Stimulated activated effector memory CD8-positive, alpha-beta T cell treated with anti-CD3 and anti-CD28 coated beads, Interleukin-12 subunit alpha, Interleukin-12 subunit beta, amount 100 ng/mL, for 72 hours (primary cell): ENCODE data around the gene FAF1.
"Not testable (repeated sequence)": the region's sequence is repeated elsewhere in the genome, so short reads cannot be mapped to it uniquely, and the experiment has no call there.

ENCODE experiments used
- ATAC-seq: fragments of 150-1000 bp; cut with Tn5 transposase; 2 replicates; pipeline ENCODE4 v1.10.0; 2021
- DNase-seq, 2 donors: peaks; one replicate each; pipeline ENCODE4 v3.0.0; 2021 to 2022; ENCODE audit warnings: low spot score in 2 of 2
- H3K27ac Mint-ChIP-seq: one replicate; pipeline ENCODE4 v1.8.0; 2022; ENCODE audit warnings: mild to moderate bottlenecking, mixed read lengths
- H3K36me3 Mint-ChIP-seq: one replicate; pipeline ENCODE4 v1.8.0; 2022; ENCODE audit warnings: mild to moderate bottlenecking, mixed read lengths
- H3K4me1 Mint-ChIP-seq: one replicate; pipeline ENCODE4 v1.8.0; 2022; ENCODE audit warnings: mixed read lengths
- H3K4me3 Mint-ChIP-seq: one replicate; pipeline ENCODE4 v1.8.0; 2022; ENCODE audit warnings: mild to moderate bottlenecking, mixed read lengths
- H3K9me3 Mint-ChIP-seq: one replicate; pipeline ENCODE4 v1.8.0; 2022; ENCODE audit warnings: mixed read lengths

Gene FAF1

GRCh38 chr1:50959913-50960844, at the start of gene FAF1:
Gene FAF1 (minus strand): TSS chr1:50960267. CDS start chr1:50959811, 456 bp downstream.
- H3K9me3 Mint-ChIP-seq, result no peaks in the 10 kb centered on the region
- H3K36me3 Mint-ChIP-seq, result peaks cover 6% of the 10 kb centered on the region
- peak; percentile 92 to 98 for DNase-seq
- peak; percentile 96 for ATAC-seq
- H3K4me3 Mint-ChIP-seq, result peak within 1 kb of the TSS; percentile 72
- H3K27ac Mint-ChIP-seq, result peak within 1 kb of the TSS; percentile 8
- H3K4me1 Mint-ChIP-seq, result peaks cover 19% of the 10 kb centered on the region

- Mint-ChIP-seq H3K4me3 (no peak overlapping the region), H3K36me3 (peaks cover 4% of the 10 kb centered on the region), H3K4me1 (no peaks in the 10 kb centered on the region)
These were observed 49.3 kb upstream of the FAF1 start for GRCh38 chr1:51009381-51009780.

DNA sequence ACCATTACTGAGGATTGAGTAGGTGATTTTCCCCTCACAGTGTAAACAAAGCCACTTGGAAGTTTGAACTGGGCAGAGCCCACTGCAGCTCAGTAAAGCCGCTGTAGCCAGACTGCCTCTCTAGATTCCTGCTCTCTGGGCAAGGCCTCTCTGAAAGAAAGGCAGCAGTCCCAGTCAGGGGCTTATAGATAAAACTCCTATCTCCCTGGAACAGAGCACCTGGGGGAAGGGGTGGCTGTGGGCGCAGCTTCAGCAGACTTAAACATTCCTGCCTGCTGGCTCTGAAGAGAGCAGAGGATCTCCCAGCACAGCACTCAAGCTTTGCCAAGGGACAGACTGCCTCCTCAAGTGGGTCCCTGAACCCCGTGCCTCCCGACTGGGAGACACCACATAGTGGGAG, 45.5 kb upstream of the FAF1 start:
- H3K4me3 Mint-ChIP-seq, DNase-seq, H3K27ac Mint-ChIP-seq, H3K36me3 Mint-ChIP-seq, H3K9me3 Mint-ChIP-seq, ATAC-seq, H3K4me1 Mint-ChIP-seq: not testable (repeated sequence)

More at GRCh38 chr1:51009381-51009780, 49.3 kb upstream of the FAF1 start:
- no peak overlapping the region for H3K27ac Mint-ChIP-seq
- DNase-seq (no peak), ATAC-seq (no peak)
- peaks cover 5% of the 10 kb centered on the region for H3K9me3 Mint-ChIP-seq

DNA sequence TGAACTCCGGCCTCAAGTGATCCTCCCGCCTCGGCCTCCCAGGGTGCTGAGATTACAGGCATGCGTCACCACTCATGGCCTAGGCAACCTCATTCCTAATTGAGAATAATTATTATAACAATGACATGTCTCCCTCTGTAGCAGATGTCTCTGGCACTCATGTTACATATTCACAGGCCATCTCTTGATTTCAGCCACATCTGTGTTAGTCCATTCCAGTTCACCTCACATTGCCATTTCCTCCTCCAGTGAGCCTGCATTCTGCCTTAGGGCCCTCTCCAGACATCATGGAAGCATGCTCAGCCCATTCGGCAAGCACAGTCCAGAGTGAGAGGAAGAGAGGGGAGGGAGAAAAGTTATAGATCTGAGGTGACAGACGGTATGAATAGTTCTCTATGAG, 42.4 kb upstream of the FAF1 start:
- H3K27ac Mint-ChIP-seq, result no peak overlapping the region
- H3K4me3 Mint-ChIP-seq, result no peak overlapping the region
- H3K36me3 Mint-ChIP-seq, result peaks cover 4% of the 10 kb centered on the region
- ATAC-seq (no peak), DNase-seq (no peak)
- H3K4me1 Mint-ChIP-seq, result no peaks in the 10 kb centered on the region
- no peaks in the 10 kb centered on the region for H3K9me3 Mint-ChIP-seq

DNA sequence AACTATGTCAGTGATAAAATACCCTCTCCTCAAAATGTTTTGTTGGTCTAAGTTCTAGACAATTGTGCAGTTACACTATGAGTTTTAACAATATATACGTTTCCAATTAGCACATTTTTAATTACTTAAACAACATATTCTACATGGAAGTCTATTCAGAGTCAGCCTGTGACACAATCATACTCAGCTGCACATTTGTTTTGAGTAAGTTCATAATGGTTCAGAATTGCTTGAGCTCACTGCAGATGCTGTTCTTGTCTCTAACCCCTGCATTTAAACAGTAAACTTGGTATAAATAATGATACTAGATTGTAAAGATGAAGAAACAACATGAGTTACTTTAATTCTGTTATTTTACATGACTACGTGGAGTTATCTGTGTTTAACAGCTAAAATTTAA, 40.6 kb upstream of the FAF1 start:
- Mint-ChIP-seq H3K9me3 (no peaks in the 10 kb centered on the region), H3K27ac (no peak overlapping the region), H3K4me1 (no peaks in the 10 kb centered on the region), H3K36me3 (no peaks in the 10 kb centered on the region), H3K4me3 (no peak overlapping the region)
- ATAC-seq (no peak), DNase-seq (no peak)

- Mint-ChIP-seq H3K9me3 (no peaks in the 10 kb centered on the region), H3K4me3 (no peak overlapping the region), H3K36me3 (no peaks in the 10 kb centered on the region), H3K4me1 (no peaks in the 10 kb centered on the region), H3K27ac (no peak overlapping the region)
- DNase-seq (no peak), ATAC-seq (no peak)
These were observed 40.1 kb upstream of the FAF1 start for GRCh38 chr1:51000160-51000559.

DNA sequence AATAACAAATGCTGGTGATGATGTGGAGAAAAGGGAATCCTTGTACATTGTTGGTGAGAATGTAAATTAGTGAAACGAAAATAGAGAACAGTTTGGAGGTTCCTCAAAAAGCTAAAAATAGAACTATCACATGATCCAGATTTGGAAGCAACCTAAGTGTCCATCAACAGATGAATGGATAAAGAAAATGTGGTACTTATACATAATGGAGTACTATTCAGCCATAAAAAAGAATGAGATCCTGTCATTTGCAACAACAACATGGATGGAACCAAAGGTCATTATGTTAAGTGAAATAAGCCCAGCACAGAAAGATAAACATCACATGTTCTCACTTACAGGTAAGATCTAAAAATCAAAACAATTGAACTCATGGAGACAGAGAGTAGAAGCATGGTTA, 39.3 kb upstream of the FAF1 start:
- H3K36me3 Mint-ChIP-seq, H3K27ac Mint-ChIP-seq, H3K9me3 Mint-ChIP-seq, H3K4me3 Mint-ChIP-seq, H3K4me1 Mint-ChIP-seq, DNase-seq, ATAC-seq: not testable (repeated sequence)

DNA sequence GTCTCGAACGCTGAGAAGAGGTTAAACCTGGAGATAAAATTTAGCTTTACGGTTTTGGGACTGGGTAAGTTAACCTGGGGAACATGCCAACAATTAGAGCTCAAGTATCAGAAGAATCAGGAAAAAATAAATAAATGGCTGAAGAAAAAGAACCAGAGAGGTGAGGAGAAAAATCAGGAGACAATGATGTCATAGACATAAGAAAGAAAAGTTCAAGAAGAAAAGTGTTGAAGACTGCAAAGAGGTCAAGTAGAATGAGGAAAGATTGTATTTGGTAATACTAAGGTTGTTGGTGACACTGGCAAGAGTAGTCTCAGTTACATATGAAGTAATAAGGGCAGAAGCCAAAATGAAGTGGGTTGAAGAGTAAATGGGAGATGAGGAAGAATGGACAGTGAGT, 36.0 kb upstream of the FAF1 start:
- no peaks in the 10 kb centered on the region for H3K9me3 Mint-ChIP-seq
- DNase-seq, result no peak
- ATAC-seq, result no peak
- no peak overlapping the region for H3K27ac Mint-ChIP-seq
- H3K4me1 Mint-ChIP-seq, result no peaks in the 10 kb centered on the region
- no peak overlapping the region for H3K4me3 Mint-ChIP-seq
- H3K36me3 Mint-ChIP-seq, result no peaks in the 10 kb centered on the region

DNA sequence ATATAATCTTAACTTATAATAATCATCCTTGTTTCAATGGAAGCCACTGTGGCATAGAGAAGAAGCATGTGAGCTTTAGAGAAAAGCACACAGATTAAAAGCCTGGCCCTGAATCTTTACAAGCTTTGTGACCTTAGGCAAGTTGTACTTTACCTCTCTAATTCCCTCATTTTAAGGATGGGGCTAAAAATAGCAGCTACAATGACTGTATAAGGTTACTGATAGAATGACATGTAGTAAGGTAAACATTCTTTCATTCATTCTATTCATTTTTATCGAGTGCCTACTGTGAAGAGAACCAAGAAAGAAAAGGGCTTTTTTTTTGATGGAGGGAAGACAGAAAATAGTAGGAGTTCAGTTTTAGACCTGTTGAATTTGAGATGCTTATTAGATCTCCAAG, 35.6 kb upstream of the FAF1 start:
- DNase-seq (no peak), ATAC-seq (no peak)
- no peak overlapping the region for H3K4me3 Mint-ChIP-seq
- H3K9me3 Mint-ChIP-seq, result no peaks in the 10 kb centered on the region
- no peaks in the 10 kb centered on the region for H3K36me3 Mint-ChIP-seq
- H3K27ac Mint-ChIP-seq, result no peak overlapping the region
- no peaks in the 10 kb centered on the region for H3K4me1 Mint-ChIP-seq

DNA sequence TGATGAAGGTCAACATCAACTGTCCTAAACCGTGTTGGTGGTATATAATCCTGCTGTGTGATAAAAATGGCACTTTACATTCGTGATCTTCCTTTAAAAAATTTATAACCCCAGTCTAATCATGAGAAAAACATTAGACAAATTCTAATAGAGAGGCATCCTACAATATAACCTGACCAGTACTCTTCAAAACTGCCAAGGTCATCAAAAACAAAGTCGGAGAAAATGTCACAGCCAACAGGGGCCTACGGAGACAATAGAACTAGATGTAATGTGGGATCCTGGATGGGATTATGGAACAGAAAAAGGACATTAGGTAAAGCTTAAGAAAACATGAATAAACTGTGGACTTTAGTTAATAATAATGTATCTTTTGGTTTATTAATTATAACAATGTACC, 34.9 kb upstream of the FAF1 start:
- Mint-ChIP-seq H3K36me3 (no peaks in the 10 kb centered on the region), H3K4me1 (no peaks in the 10 kb centered on the region), H3K27ac (no peak overlapping the region), H3K9me3 (no peaks in the 10 kb centered on the region), H3K4me3 (no peak overlapping the region)
- DNase-seq (no peak), ATAC-seq (no peak)

DNA sequence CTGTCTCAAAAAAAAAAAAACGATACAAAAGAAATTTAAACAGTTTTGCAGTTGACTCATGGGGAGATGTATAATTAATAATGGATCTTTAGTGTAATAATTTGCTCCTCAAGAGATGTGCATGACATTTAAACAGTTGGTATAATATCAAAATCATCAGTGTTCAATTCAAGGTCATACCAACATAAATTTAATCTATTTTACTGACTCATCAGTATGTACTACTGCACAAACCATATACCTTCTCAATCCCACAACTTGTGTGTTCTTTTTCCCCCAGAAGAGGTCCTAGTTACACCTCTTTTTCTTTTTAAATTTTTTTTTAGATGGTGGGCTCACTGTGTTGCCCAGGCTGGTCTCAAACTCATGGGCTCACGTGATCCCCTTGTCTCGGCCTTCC, 33.6 kb upstream of the FAF1 start:
- Mint-ChIP-seq H3K36me3 (no peaks in the 10 kb centered on the region), H3K9me3 (no peaks in the 10 kb centered on the region), H3K4me1 (no peaks in the 10 kb centered on the region), H3K4me3 (no peak overlapping the region), H3K27ac (no peak overlapping the region)
- DNase-seq (no peak), ATAC-seq (no peak)

DNA sequence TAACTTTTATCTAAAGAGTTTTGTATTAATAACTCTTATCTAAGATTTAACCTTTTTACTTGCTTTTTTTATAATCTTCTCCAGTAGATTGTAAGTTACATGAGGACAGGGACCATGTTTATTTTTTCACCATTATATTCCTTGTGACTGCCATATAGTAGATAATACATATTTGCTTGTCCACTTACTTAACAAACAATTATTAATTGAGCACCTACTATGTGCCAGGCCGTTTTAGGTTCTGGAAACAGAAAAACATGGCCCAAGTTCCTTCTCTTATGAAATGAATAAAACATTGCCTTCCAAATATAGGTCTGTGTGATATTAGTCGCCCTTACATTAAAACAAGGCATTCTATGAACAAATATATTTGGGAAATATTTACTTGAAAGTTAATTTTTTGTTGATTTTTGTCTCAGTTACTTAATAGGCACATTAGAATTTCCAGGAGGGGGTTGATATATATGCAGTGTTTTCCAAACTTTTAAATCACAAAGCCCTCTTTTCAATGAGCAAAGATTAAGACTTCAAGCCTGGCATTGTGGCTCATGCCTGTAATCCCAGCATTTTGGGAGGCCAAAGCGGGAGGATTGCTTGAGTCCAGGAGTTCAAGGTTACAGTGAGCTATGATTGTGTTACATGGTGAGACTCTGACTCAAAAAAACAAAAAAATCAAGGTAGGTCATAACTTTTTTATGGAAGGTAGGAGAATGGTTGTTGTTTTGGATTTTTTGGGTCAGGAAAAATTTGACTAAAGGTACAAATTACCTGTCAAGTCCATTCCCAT, 32.7 kb upstream of the FAF1 start:
- H3K4me3 Mint-ChIP-seq, result no peak overlapping the region
- no peaks in the 10 kb centered on the region for H3K4me1 Mint-ChIP-seq
- no peaks in the 10 kb centered on the region for H3K9me3 Mint-ChIP-seq
- H3K27ac Mint-ChIP-seq, result no peak overlapping the region
- ATAC-seq, result no peak
- no peaks in the 10 kb centered on the region for H3K36me3 Mint-ChIP-seq
- no peak for DNase-seq

DNA sequence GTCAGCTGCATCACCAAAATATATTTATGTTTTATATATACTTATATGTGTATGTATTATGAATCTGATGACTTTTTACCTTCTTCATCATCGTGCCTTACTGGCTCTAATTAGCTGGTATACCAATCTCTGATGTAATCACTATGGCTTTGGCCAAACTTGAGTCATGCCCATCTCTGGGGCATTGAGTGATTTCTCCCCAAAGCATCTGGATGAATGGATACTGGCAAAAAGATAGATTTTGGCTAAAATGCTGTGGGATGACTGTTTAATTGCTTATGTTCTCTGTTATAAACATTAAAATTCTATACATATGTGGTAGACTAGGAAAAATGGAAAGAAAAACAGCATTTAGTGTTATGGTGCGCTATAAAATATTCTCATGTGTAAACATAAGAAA, 29.6 kb upstream of the FAF1 start:
- no peak overlapping the region for H3K4me3 Mint-ChIP-seq
- H3K36me3 Mint-ChIP-seq, result no peaks in the 10 kb centered on the region
- ATAC-seq, result no peak
- H3K9me3 Mint-ChIP-seq, result no peaks in the 10 kb centered on the region
- no peak for DNase-seq
- no peaks in the 10 kb centered on the region for H3K4me1 Mint-ChIP-seq
- no peak overlapping the region for H3K27ac Mint-ChIP-seq

DNA sequence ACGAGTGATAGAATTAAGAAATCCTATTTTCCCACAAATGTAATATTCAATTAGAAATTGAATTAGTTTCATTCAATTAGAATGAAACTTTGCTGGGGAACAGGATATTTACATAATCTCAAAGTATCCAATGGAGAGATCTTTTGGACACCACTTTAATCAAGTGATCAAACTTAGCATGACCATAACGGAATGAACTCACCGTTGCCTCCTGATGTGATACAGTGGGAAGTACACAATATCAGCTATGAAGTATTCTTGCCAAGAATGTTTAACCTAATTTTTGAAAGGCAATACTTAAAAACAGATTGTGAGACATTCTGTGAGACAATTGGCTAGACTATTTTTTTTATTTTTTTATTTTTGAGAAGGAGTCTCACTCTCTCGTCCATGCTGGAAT, 26.6 kb upstream of the FAF1 start:
- no peak overlapping the region for H3K4me3 Mint-ChIP-seq
- H3K9me3 Mint-ChIP-seq, result no peaks in the 10 kb centered on the region
- H3K4me1 Mint-ChIP-seq, result no peaks in the 10 kb centered on the region
- no peaks in the 10 kb centered on the region for H3K36me3 Mint-ChIP-seq
- H3K27ac Mint-ChIP-seq, result no peak overlapping the region
- ATAC-seq, result no peak
- no peak for DNase-seq

DNA sequence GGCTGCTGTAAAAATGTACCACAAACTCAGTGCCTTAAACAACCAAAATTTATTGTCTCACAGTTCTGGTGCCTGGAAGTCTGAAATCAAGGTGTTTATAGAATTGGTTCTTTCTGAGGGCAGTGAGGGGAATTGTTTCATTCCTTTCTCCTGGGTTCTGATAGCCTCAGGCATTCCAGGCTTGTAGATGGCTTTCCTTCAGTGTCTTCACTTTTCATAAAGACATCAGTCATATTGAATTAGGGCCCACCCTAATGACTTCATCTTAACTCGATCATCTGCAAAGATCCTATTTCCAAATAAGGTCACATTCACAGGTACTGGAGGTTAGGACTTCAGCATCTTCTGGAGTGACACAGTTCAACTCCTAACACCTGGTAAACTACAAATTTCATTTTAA, 25.0 kb upstream of the FAF1 start:
- DNase-seq, result no peak
- H3K4me1 Mint-ChIP-seq, result no peaks in the 10 kb centered on the region
- H3K9me3 Mint-ChIP-seq, result no peaks in the 10 kb centered on the region
- no peak for ATAC-seq
- no peak overlapping the region for H3K27ac Mint-ChIP-seq
- H3K4me3 Mint-ChIP-seq, result no peak overlapping the region
- H3K36me3 Mint-ChIP-seq, result no peaks in the 10 kb centered on the region
